NOMO-1 (cell line): ENCODE measurements around the gene CNOT8.
"Not testable (repeated sequence)": the region's sequence is repeated elsewhere in the genome, so short reads cannot be mapped to it uniquely, and the experiment has no call there.

Experiments
- DNase-seq, 2 experiments: peaks; one replicate each; lab custom pipeline; 2025; ENCODE audit not compliant: unreplicated experiment in 2 of 2; lab: John Stamatoyannopoulos, UW

CNOT8 gene

GRCh38 chr5:154905601-154906000, 47.2 kb downstream of the CNOT8 start:
- DNase-seq: not testable (repeated sequence)

GRCh38 chr5:154916874-154917273, 58.4 kb downstream of the CNOT8 start:
- DNase-seq: no peak

GRCh38 chr5:154917757-154918156, 59.3 kb downstream of the CNOT8 start:
- no peak for DNase-seq

GRCh38 chr5:154923441-154924430, 65.3 kb downstream of the CNOT8 start:
- no peak for DNase-seq
